Small intestine (tissue), 7 donors: Measurements from ENCODE around the gene TMEM132C. TPM values are rescaled to one million over a fixed set of nuclear protein-coding genes. Genes with fewer than 3 reads are reported as not detected.

Experiments
- DNase-seq, 2 donors: peaks; one replicate each; pipeline versions ENCODE4 v3.0.0 to v3.0.0-alpha.2; 2013
- FAIRE-seq: peaks from 2 replicates; lab custom pipeline; 2012; peaks lifted over from hg19 to GRCh38; lab: Jason Lieb, UNC
- H3K27ac ChIP-seq, 3 donors: one replicate each; pipeline ENCODE4 v1.5.1; 2013; ENCODE audit warnings: low read length in 2 of 3, mild to moderate bottlenecking in 2 of 3, control low read depth in 1 of 3, inconsistent platforms in 1 of 3, low read depth in 1 of 3, moderate library complexity in 1 of 3
- H3K27me3 ChIP-seq, 3 donors: one replicate each; pipeline ENCODE4 v1.6.1; 2013; ENCODE audit warnings: low read length in 3 of 3, inconsistent platforms in 1 of 3; ENCODE audit not compliant: control insufficient read depth in 3 of 3, insufficient read depth in 3 of 3
- H3K36me3 ChIP-seq, 3 donors: one replicate each; pipeline ENCODE4 v1.6.1; 2013; ENCODE audit warnings: low read length in 3 of 3, inconsistent platforms in 1 of 3, low read depth in 1 of 3, mild to moderate bottlenecking in 1 of 3, moderate library complexity in 1 of 3; ENCODE audit not compliant: control insufficient read depth in 3 of 3, insufficient read depth in 2 of 3
- H3K4me1 ChIP-seq, 3 donors: one replicate each; pipeline ENCODE4 v1.6.1; 2013; ENCODE audit warnings: low read length in 2 of 3, inconsistent platforms in 1 of 3, low read depth in 1 of 3, mild to moderate bottlenecking in 1 of 3, moderate library complexity in 1 of 3; ENCODE audit not compliant: control insufficient read depth in 3 of 3, insufficient read depth in 2 of 3
- H3K4me3 ChIP-seq, 3 donors: one replicate each; pipeline ENCODE4 v1.5.1; 2013; ENCODE audit warnings: low read length in 3 of 3, control low read depth in 1 of 3, inconsistent platforms in 1 of 3, low read depth in 1 of 3, mild to moderate bottlenecking in 1 of 3, moderate library complexity in 1 of 3
- H3K9me3 ChIP-seq, 2 donors: one replicate each; pipeline ENCODE4 v1.6.1; 2013; ENCODE audit warnings: low read depth in 1 of 2, low read length in 1 of 2; ENCODE audit not compliant: control insufficient read depth in 2 of 2, insufficient read depth in 1 of 2
- WGBS, 3 donors: extraction: QIAGEN DNeasy Blood & Tissue Kit; methylation state at CpG; one replicate each; pipeline ENCODE4 v1.1.7; 2013; 5-methylcytosine and 5-hydroxymethylcytosine counted together
- polyA plus RNA-seq, 4 donors: library from polyadenylated mRNA; stranded (reverse) in 3 of 4; unstranded in 1 of 4; fragments of 200-250 nt in 3 of 4; fragments of 120-200 nt in 1 of 4; gene quantifications; one replicate each; pipeline versions ENCODE4 v1.2.1 to v1.2.3, GENCODE V29; 2013
- donor health status: healthy with polysubstance abuse.
- donor health status: control.
- donor health status: control.
- donor health status: Bipolar disorder and iron deficiency.
- donor health status: healthy.

Gene TMEM132C
- polyA plus RNA-seq, 4 donors, result 0.27 to 3.2 (median 0.27) TPM; not detected in 1

DNA sequence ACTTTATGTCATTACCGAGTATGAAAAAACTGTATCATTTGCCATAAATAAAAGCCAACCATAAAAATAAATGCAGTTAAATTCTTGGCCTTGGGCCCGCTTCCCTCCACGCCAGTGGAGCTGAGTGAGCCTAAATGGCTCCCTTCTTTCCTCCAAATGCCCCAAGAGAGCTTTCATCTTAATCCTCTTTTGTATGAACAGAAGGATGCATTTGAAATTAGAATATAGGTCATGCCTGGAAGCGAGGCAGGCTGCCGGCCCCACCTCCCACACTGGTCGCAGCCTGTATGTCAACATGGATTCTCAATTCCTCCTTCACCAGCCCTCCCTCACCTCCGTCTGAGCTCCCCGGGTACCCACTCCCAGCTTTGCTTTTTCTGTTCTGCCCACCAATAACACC is 311.1 kb downstream of the TMEM132C start:
- DNase-seq (no peak), FAIRE-seq (no peak)
- 86 to 91% (median 90%) methylated on average over 8 of the region's 8 CpGs for WGBS, 3 donors
- Histone ChIP-seq H3K27me3 (no peaks in the 10 kb centered on the region), H3K36me3 (no peaks in the 10 kb centered on the region), H3K27ac (no peak overlapping the region), H3K9me3 (peaks cover 0 to 5% of the 10 kb centered on the region in 2 donors), H3K4me3 (no peak overlapping the region), H3K4me1 (no peaks in the 10 kb centered on the region)

DNA sequence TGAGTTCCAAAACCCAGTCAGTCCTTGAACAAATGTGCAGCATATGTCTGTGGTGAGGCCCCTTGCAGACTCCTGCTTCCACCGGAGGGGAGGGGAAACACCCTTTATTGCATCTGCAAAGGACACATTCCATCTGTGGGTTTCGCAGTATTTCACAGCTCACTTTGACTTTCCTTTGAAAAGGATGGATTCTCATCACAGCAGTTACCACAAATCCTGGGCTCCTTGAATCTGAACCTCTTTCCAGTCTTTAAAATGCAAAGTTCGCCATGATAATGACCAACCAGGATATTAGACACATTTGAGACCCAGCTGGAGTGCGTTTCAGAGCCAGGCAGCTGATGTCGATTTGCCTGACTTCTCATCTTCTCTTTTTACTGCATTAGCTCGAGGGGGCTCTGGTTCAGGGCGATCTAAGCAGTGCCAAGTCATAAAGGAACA is 314.4 kb downstream of the TMEM132C start:
- FAIRE-seq (no peak), DNase-seq (no peak)
- no peaks in the 10 kb centered on the region for H3K4me1 ChIP-seq
- H3K9me3 ChIP-seq, result peaks cover 0 to 3% of the 10 kb centered on the region in 2 donors
- no peaks in the 10 kb centered on the region for H3K36me3 ChIP-seq
- H3K27ac ChIP-seq, result no peak overlapping the region
- WGBS, 3 donors, result 54 to 64% (median 55%) methylated on average over 7 of the region's 7 CpGs
- no peak overlapping the region for H3K4me3 ChIP-seq
- no peaks in the 10 kb centered on the region for H3K27me3 ChIP-seq

DNA sequence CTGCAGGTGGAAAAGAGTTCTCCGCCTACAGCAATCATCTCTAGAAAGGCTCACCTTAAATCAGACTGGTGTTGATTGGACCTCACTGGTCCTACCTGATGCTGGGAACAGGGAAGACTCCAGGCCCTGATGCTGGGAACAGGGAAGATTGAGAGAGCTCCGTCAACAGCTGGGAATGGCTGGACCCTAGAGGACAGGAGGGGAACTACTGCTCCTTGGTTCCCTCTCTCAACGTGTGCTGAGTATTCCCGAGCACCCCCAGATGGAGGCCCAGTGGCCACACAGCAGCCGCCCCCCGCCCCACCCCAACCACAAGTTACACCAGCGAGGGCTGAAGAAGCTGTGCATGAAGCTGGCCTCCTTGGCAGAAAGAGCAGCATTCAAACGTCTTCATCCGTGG is 316.5 kb downstream of the TMEM132C start:
- Histone ChIP-seq H3K4me1 (no peaks in the 10 kb centered on the region), H3K9me3 (peaks cover 0 to 3% of the 10 kb centered on the region in 2 donors), H3K27me3 (no peaks in the 10 kb centered on the region), H3K27ac (no peak overlapping the region), H3K36me3 (no peaks in the 10 kb centered on the region), H3K4me3 (no peak overlapping the region)
- no peak for FAIRE-seq
- no peak for DNase-seq
- WGBS, 3 donors, result 53 to 59% (median 58%) methylated on average over 9 of the region's 9 CpGs

- H3K27ac ChIP-seq, result peak overlapping the region in 1 of 3 donors; percentile 4
Observed at GRCh38 chr12:128586451-128587029, 319.6 kb downstream of the TMEM132C start.

GRCh38 chr12:128587918-128588317 is 320.9 kb downstream of the TMEM132C start:
- no peak overlapping the region for H3K27ac ChIP-seq
- no peak for FAIRE-seq
- H3K9me3 ChIP-seq, result no peaks in the 10 kb centered on the region
- H3K4me1 ChIP-seq, result no peaks in the 10 kb centered on the region
- no peak overlapping the region for H3K4me3 ChIP-seq
- no peaks in the 10 kb centered on the region for H3K27me3 ChIP-seq
- no peaks in the 10 kb centered on the region for H3K36me3 ChIP-seq
- no peak for DNase-seq
- 58 to 64% (median 59%) methylated on average over 2 of the region's 2 CpGs for WGBS, 3 donors

More at GRCh38 chr12:128586451-128587029, 319.6 kb downstream of the TMEM132C start:
- H3K27me3 ChIP-seq, result no peaks in the 10 kb centered on the region
- H3K36me3 ChIP-seq, result no peaks in the 10 kb centered on the region
- no peak for DNase-seq
- no peak overlapping the region for H3K4me3 ChIP-seq
- H3K4me1 ChIP-seq, result no peaks in the 10 kb centered on the region
- 39 to 48% (median 41%) methylated on average over 7 of the region's 7 CpGs for WGBS, 3 donors
- no peak for FAIRE-seq
- peaks cover 0 to 3% of the 10 kb centered on the region in 2 donors for H3K9me3 ChIP-seq

GRCh38 chr12:128592220-128592744 is 325.3 kb downstream of the TMEM132C start:
- no peak overlapping the region for H3K4me3 ChIP-seq
- no peaks in the 10 kb centered on the region for H3K36me3 ChIP-seq
- DNase-seq, result no peak
- no peaks in the 10 kb centered on the region for H3K27me3 ChIP-seq
- FAIRE-seq, result no peak
- H3K4me1 ChIP-seq, result no peaks in the 10 kb centered on the region
- no peak overlapping the region for H3K27ac ChIP-seq
- H3K9me3 ChIP-seq, result no peaks in the 10 kb centered on the region
- 52 to 68% (median 54%) methylated on average over 6 of the region's 6 CpGs for WGBS, 3 donors

DNA sequence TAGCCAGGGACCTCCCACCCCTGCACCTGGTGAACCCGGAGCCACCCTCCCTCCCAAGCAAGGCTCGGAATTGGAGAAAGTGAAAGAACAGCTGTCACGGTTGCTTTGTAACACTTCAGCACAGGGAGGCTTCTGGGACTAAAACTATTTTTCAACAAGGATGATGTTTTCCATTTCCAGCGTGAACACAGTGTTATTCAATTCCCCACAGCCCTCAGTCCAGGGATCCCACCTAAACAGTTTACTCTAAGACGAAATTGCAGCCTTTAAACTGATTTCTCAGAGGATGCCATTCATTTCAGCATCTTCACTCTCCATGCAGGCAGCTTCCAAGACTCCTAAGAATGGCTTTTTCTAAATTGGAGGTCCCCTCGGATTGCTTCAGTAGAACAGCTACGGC is 327.6 kb downstream of the TMEM132C start:
- DNase-seq (no peak), FAIRE-seq (no peak)
- Histone ChIP-seq H3K9me3 (peaks cover 0 to 5% of the 10 kb centered on the region in 2 donors), H3K27me3 (no peaks in the 10 kb centered on the region), H3K4me3 (no peak overlapping the region), H3K36me3 (no peaks in the 10 kb centered on the region), H3K27ac (no peak overlapping the region), H3K4me1 (no peaks in the 10 kb centered on the region)
- WGBS, 3 donors, result 39 to 46% (median 45%) methylated on average over 7 of the region's 7 CpGs

DNA sequence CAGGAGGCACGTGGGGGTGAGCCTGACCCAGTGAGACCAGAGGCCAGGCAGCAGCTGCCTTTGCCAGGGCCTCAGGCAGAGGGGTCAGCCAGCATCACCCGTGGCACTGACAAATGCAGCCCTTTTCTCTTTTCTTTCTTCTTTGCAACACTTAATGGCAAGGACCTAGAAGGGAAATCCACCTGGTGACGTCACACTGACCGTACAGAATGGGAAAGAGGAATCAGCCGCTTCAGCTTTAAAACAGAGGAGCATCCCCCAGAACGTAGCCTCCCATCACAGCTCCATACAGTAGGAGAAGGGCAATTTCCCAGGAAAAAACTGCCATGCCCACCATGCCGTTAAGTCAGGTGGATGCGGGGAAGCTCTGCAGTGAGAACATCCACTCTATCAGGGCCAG is 328.6 kb downstream of the TMEM132C start:
- no peaks in the 10 kb centered on the region for H3K4me1 ChIP-seq
- H3K9me3 ChIP-seq, result peaks cover 0 to 5% of the 10 kb centered on the region in 2 donors
- WGBS, 3 donors, result 73 to 80% (median 75%) methylated on average over 8 of the region's 8 CpGs
- FAIRE-seq (no peak), DNase-seq (no peak)
- no peak overlapping the region for H3K4me3 ChIP-seq
- H3K36me3 ChIP-seq, result no peaks in the 10 kb centered on the region
- no peaks in the 10 kb centered on the region for H3K27me3 ChIP-seq
- no peak overlapping the region for H3K27ac ChIP-seq
